GM19397 (cell line): ENCODE results near the gene FBXW2.
A peak's percentile ranks its signal among the peaks of the same experiment; 100 is the strongest.
"Not testable (repeated sequence)": the region's sequence is repeated elsewhere in the genome, so short reads cannot be mapped to it uniquely, and the experiment has no call there.

Experiments used
- ATAC-seq: cut with Tn5 transposase; IDR thresholded peaks from one replicate; pipeline ENCODE4 v1.9.1; 2021; ENCODE audit warnings: mild to moderate bottlenecking, moderate library complexity; ENCODE audit not compliant: unreplicated experiment

Gene FBXW2

DNA sequence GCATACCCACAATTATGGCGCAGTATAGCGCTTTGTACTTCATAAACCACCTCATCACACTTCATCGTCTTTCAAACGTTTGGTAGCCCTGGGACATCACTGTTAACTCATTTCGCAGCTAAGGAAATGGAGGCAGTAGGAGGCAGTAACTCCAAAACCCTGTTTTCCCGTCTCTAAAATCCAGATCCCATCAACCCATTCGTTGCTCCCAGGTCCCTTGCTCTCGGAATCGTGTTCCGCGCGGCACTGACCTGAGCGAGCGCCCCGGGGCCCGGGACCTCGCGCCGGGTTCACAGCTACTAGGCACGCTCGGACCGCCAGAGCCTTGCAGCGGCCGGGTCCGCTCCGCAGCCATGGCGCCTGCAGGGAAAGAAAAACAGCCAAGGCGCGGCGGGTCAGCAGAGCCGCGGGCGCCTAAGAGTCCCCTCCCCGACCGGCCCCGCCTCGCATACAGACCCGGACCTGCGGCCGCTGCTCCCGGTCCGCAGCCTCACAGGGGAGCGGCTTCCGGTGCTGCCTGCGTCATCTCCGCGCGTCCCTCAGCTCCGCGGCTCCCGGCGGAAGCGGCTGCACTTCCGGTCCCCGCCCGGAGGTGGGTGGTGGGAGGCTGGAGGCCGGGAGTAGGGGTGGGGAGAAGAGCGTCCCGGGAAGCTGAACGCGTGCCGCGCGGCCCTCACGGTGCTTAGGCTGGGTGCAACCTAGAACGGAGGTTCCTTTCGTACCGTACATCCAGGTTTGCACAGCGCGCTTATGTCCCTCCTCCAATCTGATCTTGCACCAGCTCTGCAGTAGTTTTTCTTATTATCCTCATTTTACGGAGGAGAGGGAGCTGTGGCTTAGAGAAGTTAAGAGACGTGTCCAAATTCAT, at the start of gene FBXW2:
Gene FBXW2 (minus strand): TSS at position 519 of the 868 bp plus-strand sequence. CDS start 5,158 bp downstream, outside the sequence.
- ATAC-seq: peak; percentile 96

GRCh38 chr9:120841930-120842684, 48.9 kb upstream of the FBXW2 start:
- peak; percentile 4 for ATAC-seq

DNA sequence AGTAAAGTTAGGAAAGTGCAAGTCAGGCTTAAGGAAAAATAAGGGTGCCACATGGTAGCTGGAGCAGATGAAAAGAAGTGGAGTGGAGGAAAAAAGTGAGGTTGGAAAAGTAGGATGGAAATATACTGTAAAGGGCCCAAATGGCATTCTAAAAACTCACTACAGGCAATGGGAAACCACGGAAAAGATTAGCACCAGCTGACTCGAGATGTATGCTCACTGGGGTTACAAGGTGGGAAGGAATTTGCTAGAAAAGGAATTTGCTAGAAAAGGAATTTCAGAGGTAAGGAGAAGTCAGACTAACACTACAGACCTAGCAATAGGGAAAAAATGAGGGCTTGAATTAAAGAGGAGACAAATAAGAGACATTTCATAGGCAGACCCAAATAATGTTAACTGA, 45.9 kb upstream of the FBXW2 start:
- no peak for ATAC-seq

GRCh38 chr9:120837921-120838320, 44.7 kb upstream of the FBXW2 start:
- ATAC-seq: no peak

- no peak for ATAC-seq
Observed at GRCh38 chr9:120833325-120833724, 40.1 kb upstream of the FBXW2 start.

DNA sequence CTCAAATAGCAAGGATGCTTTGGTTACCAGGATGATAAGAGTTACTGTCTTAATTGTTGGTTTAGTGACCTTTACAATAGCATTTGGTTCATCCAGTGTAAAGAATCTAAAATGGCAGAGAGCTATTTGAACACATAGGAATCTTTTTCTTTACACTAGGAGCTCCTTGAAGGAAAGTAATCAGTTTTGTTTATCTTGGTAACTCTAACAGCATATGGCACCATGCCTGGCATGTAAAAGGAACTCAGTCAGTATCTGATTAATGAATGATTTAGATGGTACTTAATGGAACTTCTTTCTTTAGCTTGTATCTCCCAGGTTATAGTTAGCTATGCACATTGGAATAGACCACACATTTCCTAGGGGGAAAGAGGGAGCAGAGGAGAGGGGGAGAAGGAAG, 39.6 kb upstream of the FBXW2 start:
- no peak for ATAC-seq

GRCh38 chr9:120830865-120831264, 37.6 kb upstream of the FBXW2 start:
- no peak for ATAC-seq

DNA sequence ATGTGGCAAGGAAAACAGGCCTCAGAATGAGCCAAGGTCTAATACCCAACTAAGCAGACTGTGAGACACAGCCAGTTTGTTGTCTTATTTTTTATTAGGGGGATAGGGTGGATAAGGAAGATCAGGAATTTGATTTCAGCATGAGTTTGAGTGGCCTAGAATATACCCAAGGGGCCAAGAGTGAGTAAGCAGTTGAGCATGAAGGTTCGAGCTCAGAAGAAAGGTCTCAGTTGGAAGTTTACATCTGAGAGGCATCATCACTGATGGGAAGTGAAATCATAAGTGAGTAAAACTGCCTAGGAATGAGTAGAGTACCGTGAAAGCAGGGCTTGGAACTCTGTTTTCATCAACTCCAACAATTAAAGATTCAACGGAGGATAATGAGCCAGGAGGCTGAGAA, 36.9 kb upstream of the FBXW2 start:
- no peak for ATAC-seq

GRCh38 chr9:120829650-120830049, 36.4 kb upstream of the FBXW2 start:
- ATAC-seq: no peak

DNA sequence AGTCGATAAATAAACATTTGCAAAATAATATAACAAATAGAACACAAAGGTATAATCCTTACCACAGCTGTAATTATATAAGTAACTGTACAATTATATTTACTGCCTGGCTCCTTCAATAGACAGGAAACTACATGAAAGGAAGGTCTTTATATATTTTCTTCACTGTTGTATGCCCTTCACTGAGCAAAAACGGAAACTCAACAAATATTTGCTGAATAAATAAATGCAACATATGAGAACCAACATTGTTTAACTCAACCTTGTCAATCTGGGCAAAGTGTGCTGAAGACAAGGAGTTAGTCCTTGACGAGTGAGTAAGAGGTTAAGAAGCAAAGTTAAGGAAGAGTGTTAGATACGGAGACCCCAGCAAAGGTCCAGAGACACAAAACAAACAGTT, 26.9 kb upstream of the FBXW2 start:
- no peak for ATAC-seq

DNA sequence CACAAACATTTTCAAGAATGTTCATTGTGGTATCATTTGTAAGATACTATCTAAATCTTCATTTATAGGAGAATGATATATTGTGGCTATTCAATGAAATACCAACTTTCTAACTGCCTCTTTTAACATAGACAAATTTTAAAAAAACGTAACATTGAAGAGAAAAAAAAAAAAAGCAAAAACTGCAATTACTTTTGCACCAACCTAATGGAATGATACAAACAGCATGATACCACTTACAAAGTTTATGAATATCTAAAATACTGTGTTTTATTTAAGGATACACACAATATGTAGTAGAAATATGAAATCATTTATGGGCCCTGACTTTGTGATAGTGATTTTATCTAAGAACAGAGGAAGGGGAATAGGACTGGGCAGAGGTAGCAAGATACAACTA, 25.4 kb upstream of the FBXW2 start:
- no peak for ATAC-seq

- ATAC-seq: no peak
Observed at GRCh38 chr9:120815075-120815474, 21.9 kb upstream of the FBXW2 start.

DNA sequence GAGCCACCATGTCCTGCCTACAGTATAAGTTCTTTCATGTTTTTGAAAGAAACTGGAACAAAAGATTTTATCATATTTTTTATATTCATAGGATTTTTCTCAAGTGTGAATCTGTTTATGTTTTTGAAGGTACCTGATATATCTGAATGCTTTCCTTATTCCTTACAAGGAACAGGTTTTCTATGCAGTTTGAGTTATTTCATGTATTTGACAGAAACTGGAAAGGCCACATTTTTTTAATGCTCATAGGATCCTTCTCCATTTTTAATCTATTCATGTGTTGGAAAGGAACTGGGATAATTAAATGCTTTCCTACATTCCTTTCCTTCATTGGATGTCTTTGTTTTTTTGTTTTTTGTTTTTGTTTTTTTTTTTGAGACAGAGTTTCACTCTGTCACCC, 15.7 kb upstream of the FBXW2 start:
- no peak for ATAC-seq

- ATAC-seq: no peak
Observed at GRCh38 chr9:120807607-120808379, 14.6 kb upstream of the FBXW2 start.

- ATAC-seq: not testable (repeated sequence)
Observed at GRCh38 chr9:120804784-120805363, 11.7 kb upstream of the FBXW2 start.

DNA sequence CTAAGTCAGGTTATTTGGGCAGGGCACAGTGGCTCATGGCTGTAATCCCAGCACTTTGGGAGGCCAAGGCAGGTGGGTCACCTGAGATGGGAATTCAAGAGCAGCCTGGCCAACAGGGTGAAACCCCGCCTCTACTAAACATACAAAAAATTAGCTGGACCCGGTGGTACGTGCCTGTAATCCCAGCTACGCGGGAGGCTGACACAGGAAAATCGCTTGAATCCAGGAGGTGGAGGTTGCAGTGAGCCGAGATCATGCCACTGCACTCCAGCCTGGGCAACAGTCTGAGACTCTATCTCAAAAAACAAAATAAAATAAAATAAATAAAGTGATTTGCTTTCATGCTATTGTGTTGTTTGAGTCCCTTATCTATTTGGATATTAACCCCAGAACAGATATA, 8.2 kb upstream of the FBXW2 start:
- no peak for ATAC-seq

DNA sequence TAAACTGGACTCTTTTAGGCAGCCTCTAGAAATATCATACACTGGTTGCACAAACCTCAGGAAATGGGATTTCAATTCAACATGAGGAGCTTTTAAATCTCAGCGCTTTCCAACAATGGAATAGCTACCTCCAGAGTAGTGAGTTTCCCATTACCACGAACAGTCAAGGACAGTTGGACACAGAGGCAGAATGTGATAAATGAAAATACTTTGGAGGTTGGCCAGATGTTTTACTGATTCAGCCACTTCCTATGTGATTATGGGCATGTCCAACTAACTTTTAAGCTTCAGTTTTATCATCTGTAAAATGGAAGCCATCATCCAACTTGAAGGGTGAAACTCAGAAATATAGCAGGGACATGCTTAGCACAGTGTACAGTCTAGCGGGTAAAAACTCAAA, 2.1 kb downstream of the FBXW2 start:
- ATAC-seq: no peak

DNA sequence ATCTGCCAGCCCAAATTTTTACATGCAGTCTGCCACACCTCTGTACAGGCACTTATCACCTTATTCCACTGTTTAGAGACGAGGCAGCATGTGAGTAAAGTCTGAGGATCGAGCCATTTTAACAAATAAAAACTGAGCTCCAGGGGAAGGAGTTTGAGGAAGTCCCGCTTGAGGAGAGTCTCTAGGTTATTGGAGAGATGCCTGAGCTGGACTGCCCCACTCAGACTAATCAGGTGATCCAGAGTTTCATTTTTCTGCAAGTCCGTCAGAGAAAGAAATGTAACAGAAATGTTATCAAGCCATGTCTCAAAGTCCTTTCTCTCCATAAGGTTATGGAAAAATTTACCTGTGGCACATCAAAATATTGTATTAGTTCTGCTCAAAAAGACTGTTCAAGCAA, 5.3 kb downstream of the FBXW2 start:
- no peak for ATAC-seq

GRCh38 chr9:120783602-120784047, 9.6 kb downstream of the FBXW2 start:
- ATAC-seq: no peak

GRCh38 chr9:120781236-120781635, 12.0 kb downstream of the FBXW2 start:
- no peak for ATAC-seq

DNA sequence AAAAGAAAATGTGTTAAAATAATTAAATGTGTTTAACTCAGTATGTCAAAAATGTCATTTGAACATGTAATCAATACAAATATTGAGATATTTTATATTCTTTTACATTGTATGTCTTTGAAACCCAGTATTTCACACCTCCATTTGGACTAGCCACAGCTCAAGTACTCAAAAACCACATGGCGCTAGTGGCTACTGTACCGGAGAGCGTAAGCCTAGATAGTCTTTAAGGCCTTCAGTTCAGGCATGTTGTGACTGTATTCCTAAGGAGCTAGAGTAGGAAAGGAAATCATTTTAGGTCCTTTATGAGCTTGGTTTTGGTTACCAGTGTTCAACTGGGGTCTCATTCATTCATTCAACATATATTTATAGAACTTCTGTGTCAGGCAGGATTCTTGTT, 12.8 kb downstream of the FBXW2 start:
- ATAC-seq: no peak
